Hepatocyte (in vitro differentiated cells): ENCODE measurements around the gene CALML5.

Experiments used
- CTCF ChIP-seq: fragments of 200-600 bp; sonication (generic); IDR thresholded peaks from 2 replicates; pipeline ENCODE4 v1.5.1; 2016; ENCODE audit warnings: antibody characterized with exemption, mild to moderate bottlenecking; ENCODE audit not compliant: poor library complexity
- EZH2 ChIP-seq: fragments of 200-600 bp; sonication (generic); IDR thresholded peaks from 2 replicates; pipeline ENCODE4 v1.6.1; 2016; ENCODE audit warnings: antibody characterized with exemption, mild to moderate bottlenecking, borderline replicate concordance
- EZH2phosphoT487 ChIP-seq: fragments of 200-600 bp; sonication (generic); IDR thresholded peaks from one replicate; pipeline ENCODE4 v1.6.1; 2018; ENCODE audit warnings: antibody characterized with exemption, mild to moderate bottlenecking, low read depth, moderate library complexity; ENCODE audit not compliant: unreplicated experiment, severe bottlenecking

- TF ChIP-seq CTCF (no peak), EZH2 (no peak), EZH2phosphoT487 (no peak)
These were observed 10.9 kb downstream of the CALML5 start for GRCh38 chr10:5488272-5489161.
